SK-N-SH (cell line): ENCODE data around the gene GPR107. TPM values are rescaled to one million over a fixed set of nuclear protein-coding genes. Genes with fewer than 3 reads are reported as not detected.

Experiments used
- CTCF ChIA-PET: fragments of 300-600, 350-600 bp; formaldehyde crosslinking; extraction: SDS; loops from one replicate; lab custom pipeline; 2021; lab: Yijun Ruan, JAX
- POLR2A ChIA-PET: fragments of 350-600 bp; sonication (Branson Sonifier 250); formaldehyde crosslinking; extraction: SDS; loops from one replicate; lab custom pipeline; 2020; ENCODE audit warnings: antibody characterized with exemption, inconsistent platforms; lab: Yijun Ruan, JAX
- DNase-seq: peaks from one replicate; pipeline ENCODE4 v3.0.0; 2012
- H2AFZ ChIP-seq: fragments of 200-600 bp; sonication (generic); 2 replicates; pipeline ENCODE4 v1.8.1; 2016; ENCODE audit warnings: antibody characterized with exemption, mild to moderate bottlenecking, low read depth
- H3F3A ChIP-seq: fragments of 200-600 bp; sonication (generic); replicated peaks from 2 replicates; pipeline ENCODE3; 2016; ENCODE audit warnings: antibody characterized with exemption, mild to moderate bottlenecking; ENCODE audit not compliant: insufficient read depth
- H3K27ac ChIP-seq, 2 experiments: fragments of 200-500 bp in 1 of 2; fragments of 200-600 bp in 1 of 2; sonication (Bioruptor generic) in 1 of 2; sonication (generic), shearing (Covaris generic) in 1 of 2; 2 replicates each; pipeline versions ENCODE4 v1.5.1 to v1.6.1; 2014 to 2016; ENCODE audit warnings: low read depth in 2 of 2, inconsistent platforms in 1 of 2, low read length in 1 of 2, mild to moderate bottlenecking in 1 of 2, mixed read lengths in 1 of 2
- H3K27me3 ChIP-seq: fragments of 200-600 bp; sonication (generic), shearing (Covaris generic); 2 replicates; pipeline ENCODE4 v1.6.1; 2016; ENCODE audit warnings: mixed run types; ENCODE audit not compliant: insufficient read depth
- H3K36me3 ChIP-seq, 2 experiments: fragments of 200-500 bp in 1 of 2; fragments of 200-600 bp in 1 of 2; sonication (Bioruptor generic) in 1 of 2; sonication (generic) in 1 of 2; replicated peaks in 1 of 2; 2 replicates each; pipeline versions ENCODE3 to v1.5.1; 2014 to 2016; ENCODE audit warnings: low read length in 1 of 2, mild to moderate bottlenecking in 1 of 2; ENCODE audit not compliant: insufficient read depth in 2 of 2, control insufficient read depth in 1 of 2
- H3K4me1 ChIP-seq, 2 experiments: fragments of 200-500 bp in 1 of 2; fragments of 200-600 bp in 1 of 2; sonication (Bioruptor generic) in 1 of 2; sonication (generic), shearing (Covaris generic) in 1 of 2; 2 replicates each; pipeline versions ENCODE4 v1.5.1 to v1.6.1; 2014 to 2016; ENCODE audit warnings: low read depth in 1 of 2, low read length in 1 of 2, mixed run types in 1 of 2; ENCODE audit not compliant: insufficient read depth in 2 of 2, control insufficient read depth in 1 of 2
- H3K4me2 ChIP-seq: fragments of 200-600 bp; sonication (generic), shearing (Covaris generic); 2 replicates; pipeline ENCODE4 v1.6.1; 2017; ENCODE audit warnings: mixed run types
- H3K4me3 ChIP-seq, 2 experiments: fragments of 200-500 bp in 1 of 2; fragments of 200-600 bp in 1 of 2; sonication (Bioruptor generic) in 1 of 2; sonication (generic), shearing (Covaris generic) in 1 of 2; 2 replicates each; pipeline versions ENCODE4 v1.5.1 to v1.8.1; 2014 to 2016; ENCODE audit warnings: low read depth in 2 of 2, inconsistent platforms in 1 of 2, low read length in 1 of 2, mild to moderate bottlenecking in 1 of 2, mixed read lengths in 1 of 2, moderate library complexity in 1 of 2
- H3K79me2 ChIP-seq: fragments of 200-600 bp; sonication (generic); 2 replicates; pipeline ENCODE4 v1.8.1; 2017; ENCODE audit warnings: mild to moderate bottlenecking; ENCODE audit not compliant: insufficient read depth
- H3K9ac ChIP-seq: fragments of 200-600 bp; sonication (generic); 2 replicates; pipeline ENCODE4 v1.6.1; 2017; ENCODE audit warnings: mixed run types
- H3K9me2 ChIP-seq: fragments of 200-600 bp; sonication (generic); 2 replicates; pipeline ENCODE4 v1.6.1; 2017; ENCODE audit warnings: mixed run types
- H3K9me3 ChIP-seq: fragments of 200-600 bp; sonication (generic); 2 replicates; pipeline ENCODE4 v1.6.1; 2017; ENCODE audit warnings: mixed run types, mild to moderate bottlenecking, moderate library complexity
- H4K20me1 ChIP-seq: fragments of 200-600 bp; sonication (generic); 2 replicates; pipeline ENCODE4 v1.6.1; 2017; ENCODE audit warnings: mild to moderate bottlenecking, mixed run types; ENCODE audit not compliant: insufficient read depth
- CHD2 ChIP-seq: fragments of 150-350 bp; IDR thresholded peaks from 2 replicates; pipeline ENCODE4 v1.6.1; 2018; ENCODE audit warnings: low read length; ENCODE audit not compliant: partially characterized antibody
- EP300 ChIP-seq, 2 experiments: IDR thresholded peaks; 2 replicates each; pipeline versions ENCODE4 v1.4.0 to v1.6.1; 2012; ENCODE audit warnings: borderline replicate concordance in 1 of 2, low read depth in 1 of 2, low read length in 1 of 2
- FOSL2 ChIP-seq: IDR thresholded peaks from 2 replicates; pipeline ENCODE4 v1.4.0; 2012; ENCODE audit warnings: low read depth, mild to moderate bottlenecking, moderate library complexity, borderline replicate concordance
- FOXJ3 ChIP-seq: sonication (generic); formaldehyde crosslinking; IDR thresholded peaks from 2 replicates; pipeline ENCODE4 v1.5.1; 2020; ENCODE audit warnings: mild to moderate bottlenecking, missing genetic modification reagents
- GABPA ChIP-seq: IDR thresholded peaks from 2 replicates; pipeline ENCODE4 v1.4.0; 2012; ENCODE audit warnings: low read depth, mild to moderate bottlenecking
- GATA2 ChIP-seq: sonication (generic); formaldehyde crosslinking; IDR thresholded peaks from 2 replicates; pipeline ENCODE4 v1.5.0; 2020; ENCODE audit warnings: mild to moderate bottlenecking, missing genetic modification reagents
- MEF2A ChIP-seq: IDR thresholded peaks from 2 replicates; pipeline ENCODE4 v1.4.0; 2012; ENCODE audit warnings: low read depth, borderline replicate concordance
- MXI1 ChIP-seq: IDR thresholded peaks from 2 replicates; pipeline ENCODE4 v1.6.1; 2012; ENCODE audit warnings: mild to moderate bottlenecking, low read depth, low read length, improper control_type of control experiment
- RAD21 ChIP-seq: IDR thresholded peaks from 2 replicates; pipeline ENCODE4 v1.6.1; 2012; ENCODE audit warnings: mild to moderate bottlenecking, low read length
- RCOR1 ChIP-seq: fragments of 150-350 bp; IDR thresholded peaks from 2 replicates; pipeline ENCODE4 v1.6.1; 2017; ENCODE audit warnings: antibody characterized with exemption, low read length
- TAF1 ChIP-seq: IDR thresholded peaks from 2 replicates; pipeline ENCODE4 v1.6.1; 2012; ENCODE audit warnings: low read depth, mild to moderate bottlenecking, low read length, moderate library complexity, borderline replicate concordance
- TCF12 ChIP-seq: IDR thresholded peaks from 2 replicates; pipeline ENCODE4 v1.4.0; 2012
- YY1 ChIP-seq: IDR thresholded peaks from 2 replicates; pipeline ENCODE4 v1.4.0; 2012; ENCODE audit warnings: low read depth, mild to moderate bottlenecking
- WGBS: methylation state at CpG from one replicate; pipeline ENCODE4 v1.1.6; 2017; ENCODE audit warnings: low lambda C conversion rate; 5-methylcytosine and 5-hydroxymethylcytosine counted together
- polyA plus RNA-seq, 3 experiments: library from polyadenylated mRNA; depleted of rRNA; stranded (reverse); fragments of >200 nt; gene quantifications; 2 replicates each; pipeline ENCODE4 v1.2.3, GENCODE V29; 2012
- TF ChIP-seq, protein P1 (sequence below): IDR thresholded peaks from 2 replicates; pipeline ENCODE4 v1.4.0; 2012; ENCODE audit warnings: low read depth, borderline replicate concordance
- TF ChIP-seq, protein P2 (sequence below): IDR thresholded peaks from 2 replicates; pipeline ENCODE4 v1.6.1; 2012; ENCODE audit warnings: mild to moderate bottlenecking, low read depth, low read length, moderate library complexity
- TF ChIP-seq, protein P3 (sequence below): IDR thresholded peaks from 2 replicates; pipeline ENCODE4 v1.4.0; 2012; ENCODE audit warnings: low read depth, borderline replicate concordance
- TF ChIP-seq, protein P4 (sequence below): fragments of 150-350 bp; IDR thresholded peaks from 2 replicates; pipeline ENCODE4 v1.6.1; 2016; ENCODE audit warnings: mild to moderate bottlenecking, low read depth, low read length

Gene GPR107
- polyA plus RNA-seq, 1 of the 3 experiments (the other 2 are of a cell fraction): 23.0 TPM

DNA sequence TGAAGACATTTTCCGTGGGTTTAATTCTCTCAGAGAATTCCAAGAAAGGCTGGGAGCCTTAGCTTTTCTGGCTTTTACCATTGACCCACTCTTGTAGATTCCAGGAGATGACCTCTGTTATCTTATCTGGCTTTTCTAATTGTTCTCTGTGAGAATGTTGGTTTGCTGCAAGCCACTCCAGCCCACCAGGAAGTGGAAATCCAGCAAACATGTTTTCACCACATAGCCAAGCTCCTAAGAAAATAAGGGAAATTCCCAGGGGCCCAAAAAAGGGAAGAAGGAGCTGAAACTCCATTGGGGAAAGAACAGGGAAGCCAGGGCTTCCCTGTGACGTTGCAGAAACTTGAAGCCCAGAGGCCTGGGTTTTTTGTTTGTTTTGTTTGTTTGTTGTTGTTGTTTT lies 19.7 kb downstream of the GPR107 start (continued):
- TF ChIP-seq EP300 (IDR thresholded peaks at IDR 0.05; ENCODE audit: borderline replicate concordance in 1 of 2, low read depth in 1 of 2, low read length in 1 of 2): no peak
- TF ChIP-seq, protein P1, sequence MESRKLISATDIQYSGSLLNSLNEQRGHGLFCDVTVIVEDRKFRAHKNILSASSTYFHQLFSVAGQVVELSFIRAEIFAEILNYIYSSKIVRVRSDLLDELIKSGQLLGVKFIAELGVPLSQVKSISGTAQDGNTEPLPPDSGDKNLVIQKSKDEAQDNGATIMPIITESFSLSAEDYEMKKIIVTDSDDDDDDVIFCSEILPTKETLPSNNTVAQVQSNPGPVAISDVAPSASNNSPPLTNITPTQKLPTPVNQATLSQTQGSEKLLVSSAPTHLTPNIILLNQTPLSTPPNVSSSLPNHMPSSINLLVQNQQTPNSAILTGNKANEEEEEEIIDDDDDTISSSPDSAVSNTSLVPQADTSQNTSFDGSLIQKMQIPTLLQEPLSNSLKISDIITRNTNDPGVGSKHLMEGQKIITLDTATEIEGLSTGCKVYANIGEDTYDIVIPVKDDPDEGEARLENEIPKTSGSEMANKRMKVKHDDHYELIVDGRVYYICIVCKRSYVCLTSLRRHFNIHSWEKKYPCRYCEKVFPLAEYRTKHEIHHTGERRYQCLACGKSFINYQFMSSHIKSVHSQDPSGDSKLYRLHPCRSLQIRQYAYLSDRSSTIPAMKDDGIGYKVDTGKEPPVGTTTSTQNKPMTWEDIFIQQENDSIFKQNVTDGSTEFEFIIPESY: no peak
- TF ChIP-seq TAF1: no peak
- no peak for TF ChIP-seq FOSL2
- no peak for TF ChIP-seq CHD2
- TF ChIP-seq GABPA: no peak
- TF ChIP-seq YY1: no peak
- TF ChIP-seq MXI1: no peak

DNA sequence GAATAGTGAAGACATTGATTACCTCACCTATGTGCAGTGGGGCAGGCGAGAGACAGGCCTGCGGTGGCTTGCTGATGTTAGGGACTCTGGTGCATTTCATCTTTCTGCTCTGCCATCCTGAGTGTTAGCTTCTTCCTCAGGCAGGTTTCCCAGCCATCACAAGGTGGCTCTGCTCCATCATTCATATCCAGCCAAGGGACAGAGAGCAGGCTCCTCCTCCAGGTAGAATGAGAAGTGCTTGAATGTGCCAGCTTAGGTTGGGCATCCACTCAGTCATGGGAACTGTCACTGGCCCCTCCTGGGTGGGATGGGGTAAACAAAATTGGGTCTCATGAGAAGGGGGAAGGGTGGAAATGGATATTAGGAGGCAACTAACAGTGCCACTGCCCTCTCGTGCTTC lies 24.8 kb downstream of the GPR107 start:
- no peaks in the 10 kb centered on the region for H3K9me3 ChIP-seq
- no peak overlapping the region for H3K27ac ChIP-seq
- H3K4me1 ChIP-seq: no peaks in the 10 kb centered on the region
- peaks cover 14% of the 10 kb centered on the region; the same call in 1 of the 2 replicates for H4K20me1 ChIP-seq
- peaks cover 24% of the 10 kb centered on the region; the same call in 1 of the 2 replicates for H3K79me2 ChIP-seq
- H3K9ac ChIP-seq: no peak overlapping the region
- DNase-seq: no peak
- H3K27me3 ChIP-seq: no peaks in the 10 kb centered on the region
- no peaks in the 10 kb centered on the region for H3K9me2 ChIP-seq
- CTCF ChIA-PET: interaction anchor here (1.0 kb wide), 1 partner anchor 193 kb away, joined by 4 read pairs; no protein-coding TSS in a partner anchor
- 97% methylated on average over 3 of the region's 3 CpGs for WGBS
- H2AFZ ChIP-seq: no peak overlapping the region
- H3F3A ChIP-seq: no peaks in the 10 kb centered on the region
- no peak overlapping the region for H3K4me2 ChIP-seq
- peaks cover 37 to 39% of the 10 kb centered on the region in 2 experiments for H3K36me3 ChIP-seq
- POLR2A ChIA-PET: interaction anchor here (0.6 kb wide), 1 partner anchor 142 kb away, joined by 3 read pairs; no protein-coding TSS in a partner anchor
- TF ChIP-seq RAD21 (no peak), EP300 (IDR thresholded peaks at IDR 0.05; ENCODE audit: borderline replicate concordance in 1 of 2, low read depth in 1 of 2, low read length in 1 of 2) (no peak), GATA2 (CRISPR knock-in tag) (no peak), TCF12 (no peak), RCOR1 (no peak), MEF2A (no peak), FOXJ3 (CRISPR knock-in tag) (no peak), MXI1 (no peak), TAF1 (no peak)
- TF ChIP-seq, protein P2, sequence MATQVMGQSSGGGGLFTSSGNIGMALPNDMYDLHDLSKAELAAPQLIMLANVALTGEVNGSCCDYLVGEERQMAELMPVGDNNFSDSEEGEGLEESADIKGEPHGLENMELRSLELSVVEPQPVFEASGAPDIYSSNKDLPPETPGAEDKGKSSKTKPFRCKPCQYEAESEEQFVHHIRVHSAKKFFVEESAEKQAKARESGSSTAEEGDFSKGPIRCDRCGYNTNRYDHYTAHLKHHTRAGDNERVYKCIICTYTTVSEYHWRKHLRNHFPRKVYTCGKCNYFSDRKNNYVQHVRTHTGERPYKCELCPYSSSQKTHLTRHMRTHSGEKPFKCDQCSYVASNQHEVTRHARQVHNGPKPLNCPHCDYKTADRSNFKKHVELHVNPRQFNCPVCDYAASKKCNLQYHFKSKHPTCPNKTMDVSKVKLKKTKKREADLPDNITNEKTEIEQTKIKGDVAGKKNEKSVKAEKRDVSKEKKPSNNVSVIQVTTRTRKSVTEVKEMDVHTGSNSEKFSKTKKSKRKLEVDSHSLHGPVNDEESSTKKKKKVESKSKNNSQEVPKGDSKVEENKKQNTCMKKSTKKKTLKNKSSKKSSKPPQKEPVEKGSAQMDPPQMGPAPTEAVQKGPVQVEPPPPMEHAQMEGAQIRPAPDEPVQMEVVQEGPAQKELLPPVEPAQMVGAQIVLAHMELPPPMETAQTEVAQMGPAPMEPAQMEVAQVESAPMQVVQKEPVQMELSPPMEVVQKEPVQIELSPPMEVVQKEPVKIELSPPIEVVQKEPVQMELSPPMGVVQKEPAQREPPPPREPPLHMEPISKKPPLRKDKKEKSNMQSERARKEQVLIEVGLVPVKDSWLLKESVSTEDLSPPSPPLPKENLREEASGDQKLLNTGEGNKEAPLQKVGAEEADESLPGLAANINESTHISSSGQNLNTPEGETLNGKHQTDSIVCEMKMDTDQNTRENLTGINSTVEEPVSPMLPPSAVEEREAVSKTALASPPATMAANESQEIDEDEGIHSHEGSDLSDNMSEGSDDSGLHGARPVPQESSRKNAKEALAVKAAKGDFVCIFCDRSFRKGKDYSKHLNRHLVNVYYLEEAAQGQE: no peak
- TF ChIP-seq, protein P3, sequence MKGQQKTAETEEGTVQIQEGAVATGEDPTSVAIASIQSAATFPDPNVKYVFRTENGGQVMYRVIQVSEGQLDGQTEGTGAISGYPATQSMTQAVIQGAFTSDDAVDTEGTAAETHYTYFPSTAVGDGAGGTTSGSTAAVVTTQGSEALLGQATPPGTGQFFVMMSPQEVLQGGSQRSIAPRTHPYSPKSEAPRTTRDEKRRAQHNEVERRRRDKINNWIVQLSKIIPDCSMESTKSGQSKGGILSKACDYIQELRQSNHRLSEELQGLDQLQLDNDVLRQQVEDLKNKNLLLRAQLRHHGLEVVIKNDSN: no peak
- TF ChIP-seq, protein P4, sequence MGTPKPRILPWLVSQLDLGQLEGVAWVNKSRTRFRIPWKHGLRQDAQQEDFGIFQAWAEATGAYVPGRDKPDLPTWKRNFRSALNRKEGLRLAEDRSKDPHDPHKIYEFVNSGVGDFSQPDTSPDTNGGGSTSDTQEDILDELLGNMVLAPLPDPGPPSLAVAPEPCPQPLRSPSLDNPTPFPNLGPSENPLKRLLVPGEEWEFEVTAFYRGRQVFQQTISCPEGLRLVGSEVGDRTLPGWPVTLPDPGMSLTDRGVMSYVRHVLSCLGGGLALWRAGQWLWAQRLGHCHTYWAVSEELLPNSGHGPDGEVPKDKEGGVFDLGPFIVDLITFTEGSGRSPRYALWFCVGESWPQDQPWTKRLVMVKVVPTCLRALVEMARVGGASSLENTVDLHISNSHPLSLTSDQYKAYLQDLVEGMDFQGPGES: no peak
- TF ChIP-seq, protein P1: no peak
- no peak overlapping the region for H3K4me3 ChIP-seq
